GM19395 (cell line): ENCODE results near the gene VSTM2L.

ENCODE experiments used
- ATAC-seq: cut with Tn5 transposase; IDR thresholded peaks from one replicate; pipeline ENCODE4 v1.9.1; 2021; ENCODE audit warnings: mild to moderate bottlenecking, moderate library complexity; ENCODE audit not compliant: unreplicated experiment

VSTM2L gene

DNA sequence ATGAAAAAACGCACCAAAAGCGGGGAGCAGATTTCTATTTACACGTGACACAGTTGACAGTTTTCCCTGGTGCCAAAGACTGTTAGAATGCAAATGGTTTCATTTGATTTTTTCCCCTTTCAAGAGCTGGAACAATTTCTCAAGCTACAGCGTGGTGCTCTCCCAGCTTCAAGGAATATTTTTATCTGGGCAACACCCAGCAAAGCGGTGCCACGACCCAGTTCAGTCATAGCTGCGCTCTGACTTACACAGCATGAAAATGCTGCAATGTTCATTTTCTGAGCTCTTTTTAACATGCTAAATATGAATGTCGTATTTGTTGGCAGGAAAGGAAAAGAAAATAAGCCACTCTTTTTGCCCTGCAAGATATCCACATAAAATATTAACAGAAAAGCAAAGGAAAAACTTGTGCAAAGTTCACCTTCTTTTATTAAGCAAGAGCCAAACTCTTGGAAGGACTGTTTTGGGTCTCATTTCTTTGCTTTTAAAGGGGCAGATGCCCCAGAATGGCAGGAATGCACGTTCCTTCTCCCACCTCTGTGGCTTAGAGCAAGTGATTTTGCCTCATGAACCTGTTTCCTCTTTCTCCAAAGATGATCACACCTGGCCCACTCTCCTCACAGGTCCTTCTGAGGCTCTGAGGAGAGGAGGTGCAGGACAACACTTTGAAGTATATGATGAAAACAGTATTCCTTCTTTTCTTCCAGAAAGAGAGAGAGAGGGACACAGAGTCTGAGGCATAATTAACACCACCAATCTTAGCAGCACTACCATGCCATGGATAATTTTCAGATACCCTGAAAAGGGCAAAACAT, 83.3 kb downstream of the VSTM2L start:
- ATAC-seq: no peak

DNA sequence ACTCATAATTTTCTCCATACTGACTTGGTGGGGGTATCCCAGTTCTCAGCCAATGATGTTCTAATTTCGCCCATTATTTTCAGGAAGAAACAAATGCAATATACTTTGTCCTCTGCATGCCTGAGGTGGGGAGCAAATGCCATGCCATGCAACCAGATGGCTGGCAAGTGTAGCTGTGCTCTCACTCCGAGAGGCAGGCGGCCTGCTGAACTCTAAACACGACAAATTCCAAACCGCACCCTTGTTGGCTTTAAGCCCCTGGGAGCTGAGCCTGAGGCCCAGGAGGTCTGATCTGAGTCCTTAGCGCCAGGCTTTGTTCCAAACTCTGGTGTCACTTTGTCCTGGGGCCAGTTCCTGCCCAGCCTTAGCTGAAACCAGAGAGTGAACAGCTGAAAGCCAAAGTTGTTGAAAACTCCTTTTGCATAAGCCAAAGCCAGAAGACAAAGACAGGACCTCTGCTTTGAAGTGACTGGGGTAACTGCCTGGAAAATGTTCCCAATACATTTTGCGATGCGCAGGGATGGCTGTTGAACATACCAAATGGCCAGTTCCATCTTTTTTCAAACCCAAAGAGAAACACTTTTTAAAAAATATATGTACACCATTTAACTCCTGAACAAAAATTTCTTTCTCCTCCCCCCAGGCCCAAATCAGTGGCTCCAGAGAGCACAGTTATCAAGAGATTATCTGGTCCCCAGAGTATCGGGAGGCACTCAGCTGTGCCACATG, 84.1 kb downstream of the VSTM2L start:
- ATAC-seq: no peak

DNA sequence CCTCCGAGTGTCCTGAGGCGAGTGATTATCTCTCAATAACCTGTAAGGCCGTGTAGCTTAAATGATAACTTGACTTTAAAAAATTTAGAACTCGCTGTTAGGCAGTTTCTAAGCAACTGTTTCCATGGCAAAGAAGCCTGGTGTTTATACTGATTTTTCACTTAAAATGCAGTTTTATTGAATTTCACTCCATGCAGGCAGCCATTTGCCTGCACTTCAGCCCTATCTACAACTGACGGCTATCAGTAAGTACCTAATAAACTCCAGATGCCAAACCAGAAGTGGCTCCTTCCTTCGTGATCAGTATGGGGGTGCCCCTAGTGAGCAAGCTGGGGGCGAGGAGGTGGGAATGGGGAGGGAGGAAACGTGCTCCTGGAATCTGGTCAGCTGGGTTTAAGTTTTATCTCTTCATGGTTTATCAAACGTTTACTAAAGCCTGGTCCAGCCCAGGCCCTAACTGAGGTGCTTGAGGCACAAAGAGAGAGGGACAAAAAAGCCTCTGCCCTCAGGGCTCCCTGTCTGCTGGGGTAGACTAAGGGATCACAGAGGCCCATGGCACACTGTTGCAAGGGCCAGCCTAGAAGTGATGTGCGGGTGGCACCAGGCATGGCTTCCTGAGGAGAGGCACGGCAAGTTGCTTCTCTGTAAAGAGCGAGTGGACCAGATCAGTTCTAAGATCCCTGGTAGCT, 84.8 kb downstream of the VSTM2L start:
- ATAC-seq: no peak

DNA sequence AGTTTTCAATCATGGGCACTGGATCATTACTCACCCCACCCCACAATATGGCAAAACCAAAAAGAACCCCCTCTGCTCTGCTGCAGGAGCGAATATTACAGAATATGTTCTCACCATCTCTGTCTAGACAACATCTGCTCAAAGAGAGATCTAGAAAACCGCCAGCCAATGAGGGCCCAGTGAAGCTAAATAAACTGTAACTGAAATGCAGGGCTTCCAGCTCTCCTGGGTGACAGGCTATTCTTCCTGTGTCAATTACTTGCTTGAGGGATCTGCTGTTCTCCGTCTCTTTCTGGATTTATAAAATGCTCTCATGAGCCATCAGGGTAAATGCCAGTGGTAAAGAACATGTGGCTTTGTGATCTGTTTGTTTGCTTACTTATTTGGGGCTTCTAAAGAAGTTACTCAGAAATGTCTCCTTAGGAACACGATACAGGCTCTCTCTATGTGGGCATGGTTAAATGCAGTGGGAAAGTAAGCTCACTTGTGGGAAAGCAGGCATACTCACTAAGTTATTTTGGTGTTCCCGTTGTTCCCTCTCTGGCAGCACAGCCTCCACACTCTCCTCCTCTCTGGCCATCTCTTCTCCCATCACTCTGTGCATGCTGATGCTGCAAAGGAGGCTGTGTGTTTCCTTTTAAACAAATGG, 85.5 kb downstream of the VSTM2L start:
- ATAC-seq: no peak

DNA sequence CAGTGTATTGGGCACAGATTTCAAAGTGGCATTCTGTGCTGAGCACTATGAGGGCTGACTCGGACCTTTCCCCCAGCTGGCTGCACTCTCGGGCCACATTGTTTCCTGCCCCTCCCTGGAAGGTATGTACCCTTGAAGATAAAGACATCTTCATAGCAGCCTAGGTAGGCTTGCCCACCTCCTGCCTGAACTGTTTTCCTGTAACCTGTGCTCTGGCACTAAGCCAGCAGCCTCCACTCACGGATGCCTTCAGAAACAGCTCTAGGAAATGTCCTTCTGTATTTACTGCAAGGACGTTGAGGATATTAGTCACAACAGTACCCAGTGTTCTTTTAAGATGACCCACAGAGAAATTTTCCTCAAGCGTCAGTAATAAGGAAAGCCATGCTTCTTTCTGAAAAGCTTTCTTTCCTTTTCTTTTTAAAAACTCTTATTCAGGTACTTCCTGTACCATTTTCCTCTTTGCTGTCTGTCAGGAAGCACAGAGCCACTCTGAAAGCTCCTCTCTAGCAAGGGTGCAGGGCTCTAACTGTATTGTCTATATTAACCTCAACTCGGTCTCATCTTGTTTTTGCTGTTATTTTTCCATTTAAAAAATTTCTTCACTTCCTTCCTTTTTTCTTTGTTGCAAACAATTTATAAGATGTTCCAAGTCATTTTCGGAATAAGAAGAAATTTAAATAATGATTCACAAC, 86.8 kb downstream of the VSTM2L start:
- ATAC-seq: no peak

DNA sequence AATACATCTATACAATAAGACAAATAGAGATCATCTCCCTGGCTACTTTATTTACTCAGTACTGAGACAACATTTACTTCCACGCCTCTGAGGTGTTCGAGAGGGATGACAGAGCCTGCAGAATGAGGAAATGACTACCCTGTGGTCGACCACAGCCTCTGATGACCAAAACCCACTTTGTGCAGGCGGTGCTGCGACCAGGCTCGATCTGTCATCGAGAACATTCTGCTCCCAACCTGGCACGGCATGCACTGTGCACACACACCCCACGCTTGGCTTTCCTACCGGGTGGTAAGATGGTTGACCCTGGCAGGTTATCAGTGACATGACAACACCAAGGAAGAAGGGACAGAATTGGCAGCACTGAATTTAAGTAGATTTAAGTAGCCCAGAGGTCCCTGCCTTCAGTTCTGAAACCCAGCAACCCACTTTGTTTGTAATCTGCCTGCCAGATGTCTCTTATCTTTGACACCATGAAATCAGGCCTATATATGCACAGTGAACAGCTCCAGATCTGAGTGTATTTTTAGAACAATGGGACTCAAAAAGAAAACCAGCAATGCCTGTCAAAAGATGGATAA, 87.7 kb downstream of the VSTM2L start:
- ATAC-seq: peak; percentile 89

DNA sequence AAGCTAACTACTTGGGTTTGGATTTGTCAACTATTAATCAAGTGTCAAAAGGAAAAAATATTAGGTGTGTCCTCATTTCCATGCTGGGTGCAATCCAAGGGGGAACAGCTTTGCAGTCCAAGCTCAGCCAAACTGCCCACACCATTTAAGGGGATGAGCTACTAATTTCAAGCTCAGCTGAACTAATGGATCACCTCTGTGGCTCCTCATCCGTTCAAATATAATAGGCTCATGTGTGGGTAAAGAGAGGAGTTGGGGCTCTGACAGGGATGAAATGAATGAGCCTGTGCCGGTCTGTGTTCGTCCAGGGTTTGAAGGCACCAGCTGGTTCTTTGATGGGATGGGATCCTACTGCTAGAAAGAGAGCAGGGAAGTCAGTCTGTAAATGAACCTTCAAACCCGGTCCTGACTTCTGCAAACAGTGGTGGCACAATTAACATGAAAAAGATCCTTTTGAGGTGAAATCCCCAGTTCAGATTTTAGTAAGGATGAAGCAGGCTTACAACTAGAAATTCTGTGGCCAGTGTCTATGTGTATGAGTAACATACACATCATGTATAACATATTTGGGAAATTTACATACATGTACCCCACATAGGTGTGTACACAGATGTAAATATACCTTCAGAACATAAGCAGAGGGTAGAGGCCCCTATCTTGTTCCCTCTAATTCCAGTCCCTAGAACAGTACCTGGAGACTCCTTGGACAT, 88.4 kb downstream of the VSTM2L start:
- no peak for ATAC-seq

DNA sequence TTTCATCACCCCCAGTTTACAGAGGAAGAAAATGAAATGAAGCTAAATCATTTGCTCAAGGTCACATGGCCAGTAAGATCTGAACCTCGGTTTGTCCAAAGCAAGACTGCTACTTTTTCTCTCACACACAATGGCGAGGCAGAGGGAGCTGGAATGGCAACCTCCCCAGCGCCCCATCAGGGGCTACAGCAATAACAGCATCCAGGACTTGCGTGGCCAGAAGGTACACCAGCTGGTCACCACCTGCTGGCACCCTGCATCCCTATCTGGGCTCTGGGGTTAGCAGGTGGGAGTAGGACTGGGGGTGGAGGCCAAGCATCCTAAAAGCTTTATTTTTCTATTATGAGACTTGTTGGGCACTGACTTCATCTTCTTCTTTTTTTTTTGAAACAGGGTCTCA, 89.0 kb downstream of the VSTM2L start:
- ATAC-seq: no peak

DNA sequence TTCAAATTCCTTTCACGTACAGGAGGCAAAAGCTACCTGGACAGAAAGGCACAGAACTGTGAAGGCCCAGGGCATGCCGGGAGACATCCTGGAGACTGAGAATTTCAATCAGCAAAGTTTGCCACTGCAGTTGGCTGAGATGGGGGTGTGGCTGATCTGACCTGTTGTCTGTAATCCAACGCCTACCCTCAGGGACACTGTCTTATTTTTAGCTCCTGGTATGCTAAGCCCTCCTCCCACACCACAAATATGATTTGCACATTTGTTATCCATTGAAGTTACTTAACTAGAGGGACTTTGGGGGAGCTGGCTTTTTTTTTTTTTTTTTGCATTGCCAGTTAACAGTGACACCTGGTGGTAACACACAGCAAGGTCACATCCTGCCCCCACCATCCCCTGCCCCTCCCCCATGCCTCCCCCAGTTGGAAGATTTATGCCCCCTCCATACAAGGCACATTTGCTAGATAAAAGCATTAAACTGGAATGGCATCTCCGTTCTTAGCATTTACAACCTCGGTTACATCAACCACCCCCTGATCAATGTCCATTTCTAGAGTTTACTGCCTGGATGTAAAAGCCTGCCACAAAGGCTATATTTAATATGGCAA, 90.0 kb downstream of the VSTM2L start:
- no peak for ATAC-seq

DNA sequence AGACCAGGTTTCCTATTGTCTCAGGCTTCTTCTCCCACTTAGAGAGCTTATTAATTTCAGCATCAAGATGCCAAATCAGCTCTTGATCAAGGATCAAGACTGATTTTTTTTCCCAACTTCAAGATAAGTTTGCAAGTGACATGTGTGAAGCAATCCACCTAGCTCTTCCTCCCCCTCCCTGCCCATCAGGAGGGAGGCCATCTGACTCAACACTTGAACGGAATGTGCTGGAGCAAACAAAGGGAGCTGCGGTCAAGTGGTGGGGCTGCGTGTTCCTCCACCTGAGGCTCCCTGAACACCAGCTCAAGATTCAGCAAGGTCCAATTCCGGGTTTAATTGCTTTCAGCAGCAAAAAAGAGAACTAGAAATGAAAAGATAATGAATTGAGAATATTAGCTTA, 91.6 kb downstream of the VSTM2L start:
- no peak for ATAC-seq
